ENCODE results near the gene ZIC1. TPM values are rescaled to one million over a fixed set of nuclear protein-coding genes. Genes with fewer than 3 reads are reported as not detected.

ZIC1 gene
- total RNA-seq, 1 donor from 2014 or later = 12.8 TPM

DNA sequence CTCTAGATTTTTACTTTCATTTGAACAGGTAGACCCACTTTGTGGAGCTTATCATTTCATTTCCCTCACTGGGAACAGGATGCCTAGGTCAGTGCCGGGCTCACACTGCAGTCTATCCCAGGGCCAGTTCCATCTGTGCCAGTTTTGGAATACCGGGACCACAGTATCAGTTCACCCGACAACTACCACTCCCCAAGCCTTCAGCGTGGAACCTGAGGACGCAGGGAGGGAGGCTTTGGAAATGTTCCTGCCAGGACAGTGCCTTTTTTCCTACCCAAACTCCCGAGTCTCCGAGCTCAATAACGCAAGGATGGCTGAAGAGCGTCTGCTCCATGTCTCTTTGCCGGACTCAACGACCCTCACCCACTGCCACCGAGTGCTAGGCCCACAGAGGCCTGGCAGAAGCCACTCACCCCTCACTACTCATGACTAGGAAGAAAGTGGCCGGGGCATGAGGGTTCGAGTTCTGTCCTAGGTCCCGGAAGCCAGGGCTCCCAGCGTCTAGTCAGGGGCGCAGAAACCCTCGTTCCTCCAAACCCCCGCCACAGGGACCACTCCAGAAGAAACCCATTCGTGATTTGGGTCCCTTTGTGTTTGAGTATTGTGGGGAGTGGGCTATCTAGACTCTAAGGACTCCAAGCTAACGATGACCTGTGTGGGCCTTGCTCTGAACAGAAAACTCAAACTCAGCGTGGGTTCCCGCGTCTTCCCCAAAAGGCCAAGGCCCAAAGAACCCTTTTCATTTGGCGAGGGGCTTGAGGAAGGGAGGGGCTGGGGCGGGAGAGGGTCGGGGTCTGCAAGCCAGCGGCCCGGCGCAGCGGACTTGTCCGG is 11.4 kb downstream of the ZIC1 start:
- peaks cover 54% of the 10 kb centered on the region for H3K27me3 Mint-ChIP-seq (ENCODE audit: low read depth)
- DNase-seq (ENCODE audit: low spot score) = peak; percentile 75
- H3K4me1 Mint-ChIP-seq (ENCODE audit: low read depth) = peaks cover 38% of the 10 kb centered on the region
- H3K4me3 Mint-ChIP-seq (ENCODE audit: unreplicated experiment) = no peak overlapping the region
- H3K9me3 Mint-ChIP-seq (ENCODE audit: low read depth) = no peaks in the 10 kb centered on the region
- no peak overlapping the region for H3K27ac Mint-ChIP-seq (ENCODE audit: unreplicated experiment)
- peaks cover 2% of the 10 kb centered on the region for H3K36me3 Mint-ChIP-seq (ENCODE audit: low read depth)
- TF ChIP-seq, protein P1, sequence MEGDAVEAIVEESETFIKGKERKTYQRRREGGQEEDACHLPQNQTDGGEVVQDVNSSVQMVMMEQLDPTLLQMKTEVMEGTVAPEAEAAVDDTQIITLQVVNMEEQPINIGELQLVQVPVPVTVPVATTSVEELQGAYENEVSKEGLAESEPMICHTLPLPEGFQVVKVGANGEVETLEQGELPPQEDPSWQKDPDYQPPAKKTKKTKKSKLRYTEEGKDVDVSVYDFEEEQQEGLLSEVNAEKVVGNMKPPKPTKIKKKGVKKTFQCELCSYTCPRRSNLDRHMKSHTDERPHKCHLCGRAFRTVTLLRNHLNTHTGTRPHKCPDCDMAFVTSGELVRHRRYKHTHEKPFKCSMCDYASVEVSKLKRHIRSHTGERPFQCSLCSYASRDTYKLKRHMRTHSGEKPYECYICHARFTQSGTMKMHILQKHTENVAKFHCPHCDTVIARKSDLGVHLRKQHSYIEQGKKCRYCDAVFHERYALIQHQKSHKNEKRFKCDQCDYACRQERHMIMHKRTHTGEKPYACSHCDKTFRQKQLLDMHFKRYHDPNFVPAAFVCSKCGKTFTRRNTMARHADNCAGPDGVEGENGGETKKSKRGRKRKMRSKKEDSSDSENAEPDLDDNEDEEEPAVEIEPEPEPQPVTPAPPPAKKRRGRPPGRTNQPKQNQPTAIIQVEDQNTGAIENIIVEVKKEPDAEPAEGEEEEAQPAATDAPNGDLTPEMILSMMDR (IDR thresholded peaks at IDR 0.05) = no peak

DNA sequence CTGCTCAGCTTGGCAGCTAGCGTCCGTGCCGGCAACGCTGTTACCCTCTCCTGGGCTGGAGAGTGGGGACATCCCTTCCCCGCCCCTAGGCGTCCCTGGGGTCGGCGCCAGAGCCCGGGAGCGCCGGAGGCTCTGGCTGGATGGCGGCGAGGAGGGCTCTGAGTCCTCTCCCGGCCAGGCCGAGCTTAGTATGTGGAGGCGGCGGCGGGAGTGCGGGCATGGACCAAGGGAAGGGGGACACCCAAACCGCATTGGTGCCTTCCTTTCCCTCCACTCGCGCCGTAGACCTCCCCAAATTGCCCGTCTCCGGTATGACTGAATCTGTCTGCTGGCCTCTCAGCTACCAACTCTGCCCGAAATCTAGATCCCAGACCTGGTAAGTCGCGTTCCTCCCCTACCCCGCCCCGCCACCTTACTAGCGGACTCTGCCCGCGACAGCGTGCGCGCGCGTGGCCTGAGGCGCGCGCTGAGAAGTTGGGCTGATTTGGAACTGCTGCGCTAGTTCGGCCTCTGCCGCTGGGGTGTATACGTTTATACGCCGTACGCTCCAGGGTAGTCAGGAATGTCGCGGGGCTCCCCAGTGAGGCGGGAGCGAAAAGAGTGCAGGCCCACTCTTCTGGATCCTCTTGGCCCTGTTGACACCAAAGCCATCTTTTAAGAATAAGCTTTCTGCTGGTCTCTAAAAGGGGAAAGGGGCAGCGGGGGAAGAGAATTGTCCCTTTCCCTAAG is 12.2 kb downstream of the ZIC1 start:
- Mint-ChIP-seq H3K27ac (ENCODE audit: unreplicated experiment) (peak overlapping the region; percentile 41), H3K36me3 (ENCODE audit: low read depth) (peaks cover 2% of the 10 kb centered on the region), H3K9me3 (ENCODE audit: low read depth) (no peaks in the 10 kb centered on the region), H3K4me3 (ENCODE audit: unreplicated experiment) (peak overlapping the region; percentile 66), H3K27me3 (ENCODE audit: low read depth) (peaks cover 53% of the 10 kb centered on the region), H3K4me1 (ENCODE audit: low read depth) (peaks cover 34% of the 10 kb centered on the region)
- DNase-seq (ENCODE audit: low spot score) = peak; percentile 72
- TF ChIP-seq, protein P1 (IDR thresholded peaks at IDR 0.05) = no peak

DNA sequence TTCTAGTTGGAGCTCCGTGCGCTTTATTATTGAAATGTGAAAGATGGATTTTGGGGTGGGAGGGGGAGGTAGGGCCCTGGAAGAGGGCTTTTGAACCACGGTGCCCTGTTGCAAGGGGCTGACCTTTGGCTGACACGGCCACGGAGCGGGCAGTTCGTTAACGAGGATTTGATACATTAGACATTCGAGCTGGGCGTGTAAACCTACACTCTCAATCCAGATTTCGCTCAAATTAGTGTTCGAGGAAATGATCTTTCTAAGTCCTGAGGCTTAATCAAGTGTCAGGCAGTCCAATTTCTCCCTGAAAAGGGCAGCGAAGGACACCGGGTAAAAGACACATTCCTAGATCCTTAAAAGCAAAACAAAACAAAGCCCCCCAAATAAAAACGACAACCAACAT is 13.0 kb downstream of the ZIC1 start:
- peaks cover 34% of the 10 kb centered on the region for H3K4me1 Mint-ChIP-seq (ENCODE audit: low read depth)
- no peaks in the 10 kb centered on the region for H3K9me3 Mint-ChIP-seq (ENCODE audit: low read depth)
- DNase-seq (ENCODE audit: low spot score) = no peak
- H3K27me3 Mint-ChIP-seq (ENCODE audit: low read depth) = peaks cover 54% of the 10 kb centered on the region
- peak overlapping the region; percentile 63 for H3K27ac Mint-ChIP-seq (ENCODE audit: unreplicated experiment)
- TF ChIP-seq, protein P1 (IDR thresholded peaks at IDR 0.05) = no peak
- no peak overlapping the region for H3K4me3 Mint-ChIP-seq (ENCODE audit: unreplicated experiment)
- peaks cover 2% of the 10 kb centered on the region for H3K36me3 Mint-ChIP-seq (ENCODE audit: low read depth)

DNA sequence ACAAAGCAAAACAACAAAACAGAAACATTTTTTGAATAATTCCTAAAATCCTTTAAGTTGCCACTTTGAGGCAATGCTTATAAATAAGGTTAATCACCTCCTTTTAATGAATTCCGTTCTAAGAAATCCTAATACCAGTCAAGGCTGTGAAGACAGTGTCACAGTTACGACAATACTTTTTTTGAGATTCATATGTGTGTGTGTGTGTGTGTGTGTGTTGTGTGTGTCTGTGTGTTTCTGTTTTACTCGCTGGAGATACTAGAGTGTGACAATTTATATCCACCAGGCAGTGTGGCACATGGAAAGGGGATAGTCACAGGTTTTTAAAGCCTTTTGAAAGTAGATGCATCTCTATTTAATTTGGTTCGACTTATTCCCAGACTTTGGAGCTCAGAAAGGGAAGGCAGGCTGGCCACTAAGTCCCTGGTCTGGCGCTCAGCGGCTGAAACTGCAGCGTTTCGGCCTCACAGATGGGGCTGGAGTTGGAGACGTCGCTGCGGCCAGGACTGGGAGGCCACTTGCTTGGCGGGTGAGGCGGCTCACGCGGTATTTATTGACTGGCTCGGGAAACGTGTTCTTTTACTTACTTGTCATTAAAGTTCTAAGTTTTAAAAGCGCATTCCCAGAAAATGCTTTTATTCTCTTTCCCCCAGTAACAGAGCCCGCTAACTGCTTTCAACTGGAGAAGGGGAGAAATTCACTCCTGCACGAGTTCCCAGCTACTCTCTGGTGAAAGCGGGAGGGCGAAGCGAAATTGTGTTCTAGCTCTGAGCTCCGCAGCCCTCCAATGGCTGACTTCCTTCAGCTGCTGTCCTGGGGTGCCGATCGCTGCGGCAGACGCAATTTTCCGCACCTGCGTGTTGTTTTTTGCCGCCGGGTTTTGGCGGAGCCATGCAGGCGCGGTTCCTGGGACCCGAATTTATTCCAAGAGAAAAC is 13.7 kb downstream of the ZIC1 start:
- no peak for DNase-seq (ENCODE audit: low spot score)
- Mint-ChIP-seq H3K4me3 (ENCODE audit: unreplicated experiment) (peak overlapping the region; percentile 51), H3K4me1 (ENCODE audit: low read depth) (peaks cover 32% of the 10 kb centered on the region)

More for the DNA sequence above, 13.7 kb downstream of the ZIC1 start:
- Mint-ChIP-seq H3K36me3 (ENCODE audit: low read depth) (peaks cover 2% of the 10 kb centered on the region), H3K27me3 (ENCODE audit: low read depth) (peaks cover 55% of the 10 kb centered on the region), H3K9me3 (ENCODE audit: low read depth) (no peaks in the 10 kb centered on the region), H3K27ac (ENCODE audit: unreplicated experiment) (peak overlapping the region; percentile 63)
- TF ChIP-seq, protein P1 (IDR thresholded peaks at IDR 0.05) = no peak
